GM23338 (cell line): ENCODE data around the gene LOXL3. TPM values are rescaled to one million over a fixed set of nuclear protein-coding genes. Genes with fewer than 3 reads are reported as not detected.
A peak's percentile ranks its signal among the peaks of the same experiment; 100 is the strongest.

Source experiments
- ATAC-seq: fragments of 200-7000 bp; cut with Tn5 transposase; 3 replicates; pipeline ENCODE4 v1.9.1; 2020
- DNase-seq: peaks from one replicate; pipeline ENCODE4 v3.0.0-alpha.2; 2015; ENCODE audit warnings: low spot score
- H2AFZ ChIP-seq: fragments of 200-600 bp; sonication (generic); 2 replicates; pipeline ENCODE4 v1.8.0; 2016; ENCODE audit warnings: antibody characterized with exemption, mild to moderate bottlenecking, moderate library complexity
- H3F3A ChIP-seq: fragments of 200-600 bp; sonication (generic); replicated peaks from 2 replicates; pipeline ENCODE4 v1.8.0; 2017; ENCODE audit warnings: antibody characterized with exemption, mixed run types, low read depth
- H3K27ac ChIP-seq: fragments of 200-600 bp; sonication (generic); 2 replicates; pipeline ENCODE4 v1.6.1; 2016; ENCODE audit warnings: low read depth
- H3K27me3 ChIP-seq: fragments of 200-600 bp; sonication (generic); 2 replicates; pipeline ENCODE4 v1.8.0; 2016; ENCODE audit warnings: mild to moderate bottlenecking, mixed run types, moderate library complexity; ENCODE audit not compliant: insufficient read depth
- H3K36me3 ChIP-seq: fragments of 200-600 bp; sonication (generic); 2 replicates; pipeline ENCODE4 v1.8.0; 2016; ENCODE audit warnings: mild to moderate bottlenecking; ENCODE audit not compliant: insufficient read depth
- H3K4me1 ChIP-seq: fragments of 200-600 bp; sonication (generic); 2 replicates; pipeline ENCODE4 v1.8.0; 2016; ENCODE audit warnings: mild to moderate bottlenecking, moderate library complexity; ENCODE audit not compliant: insufficient read depth
- H3K4me2 ChIP-seq: fragments of 200-600 bp; sonication (generic); 2 replicates; pipeline ENCODE4 v1.7.1; 2017; ENCODE audit warnings: mixed run types
- H3K4me3 ChIP-seq: fragments of 200-600 bp; sonication (generic); 2 replicates; pipeline ENCODE4 v1.6.1; 2016; ENCODE audit warnings: mixed run types
- H3K79me2 ChIP-seq: fragments of 200-600 bp; sonication (generic); replicated peaks from 2 replicates; pipeline ENCODE4 v1.8.0; 2017; ENCODE audit warnings: mild to moderate bottlenecking; ENCODE audit not compliant: insufficient read depth
- H3K9me2 ChIP-seq: fragments of 200-600 bp; sonication (generic); 2 replicates; pipeline ENCODE4 v1.8.0; 2017; ENCODE audit not compliant: insufficient read depth
- H4K20me1 ChIP-seq: fragments of 200-600 bp; sonication (generic); replicated peaks from 2 replicates; pipeline ENCODE4 v1.8.0; 2017; ENCODE audit warnings: mild to moderate bottlenecking; ENCODE audit not compliant: insufficient read depth
- H3K27ac Mint-ChIP-seq: 2 replicates; pipeline ENCODE4 v1.8.0; 2020; ENCODE audit warnings: inconsistent platforms, mild to moderate bottlenecking, moderate library complexity, mixed read lengths
- H3K27me3 Mint-ChIP-seq: 3 replicates; pipeline ENCODE4 v1.8.0; 2022; ENCODE audit warnings: low read depth, mild to moderate bottlenecking, moderate library complexity, mixed read lengths, inconsistent platforms; ENCODE audit not compliant: insufficient read depth, poor library complexity
- H3K36me3 Mint-ChIP-seq: 3 replicates; pipeline ENCODE4 v1.8.0; 2021; ENCODE audit warnings: low read depth, mild to moderate bottlenecking, inconsistent platforms, moderate library complexity, mixed read lengths
- H3K4me1 Mint-ChIP-seq: 3 replicates; pipeline ENCODE4 v1.8.0; 2020; ENCODE audit warnings: mild to moderate bottlenecking, inconsistent platforms, mixed read lengths
- H3K4me3 Mint-ChIP-seq: 3 replicates; pipeline ENCODE4 v1.8.0; 2021; ENCODE audit warnings: moderate library complexity, mild to moderate bottlenecking, inconsistent platforms, mixed read lengths
- H3K9me3 Mint-ChIP-seq: 3 replicates; pipeline ENCODE4 v1.8.0; 2020; ENCODE audit warnings: moderate library complexity, mild to moderate bottlenecking, inconsistent platforms, mixed read lengths
- CREB1 ChIP-seq: fragments of 250-450 bp; sonication (Bioruptor Pico); IDR thresholded peaks from 2 replicates; pipeline ENCODE4 v1.5.0; 2020; ENCODE audit warnings: low read depth, mild to moderate bottlenecking, moderate library complexity
- EZH2 ChIP-seq: fragments of 200-600 bp; sonication (generic); IDR thresholded peaks from one replicate; pipeline ENCODE4 v1.8.0; 2017; ENCODE audit warnings: antibody characterized with exemption, mild to moderate bottlenecking, low read depth; ENCODE audit not compliant: unreplicated experiment
- EZH2phosphoT487 ChIP-seq: fragments of 200-600 bp; sonication (generic); IDR thresholded peaks from one replicate; pipeline ENCODE4 v1.8.1; 2018; ENCODE audit warnings: antibody characterized with exemption; ENCODE audit not compliant: unreplicated experiment
- JUNB ChIP-seq: IDR thresholded peaks from one replicate; pipeline ENCODE4 v1.6.1; 2016; ENCODE audit warnings: antibody characterized with exemption; ENCODE audit not compliant: unreplicated experiment
- NANOG ChIP-seq: IDR thresholded peaks from 2 replicates; pipeline ENCODE4 v1.6.1; 2016; ENCODE audit warnings: antibody characterized with exemption, borderline replicate concordance
- POLR2AphosphoS5 ChIP-seq: IDR thresholded peaks from 2 replicates; pipeline ENCODE4 v1.6.1; 2016; ENCODE audit warnings: antibody characterized with exemption, low read depth
- STAT1 ChIP-seq: IDR thresholded peaks from one replicate; pipeline ENCODE4 v1.6.1; 2016; ENCODE audit warnings: antibody characterized with exemption; ENCODE audit not compliant: unreplicated experiment
- polyA plus RNA-seq: library from polyadenylated mRNA; unstranded; fragments of >200 nt; fragmentation: Nextera tagmentation; extraction: Ambion mirVana; gene quantifications from 2 replicates; pipeline ENCODE4 v1.2.1, GENCODE V29; 2016
- total RNA-seq: library from RNA; depleted of rRNA; stranded (reverse); fragments of >200 nt; shearing (Covaris generic); gene quantifications from 2 replicates; pipeline ENCODE4 v1.2.3, GENCODE V29; 2014
- TF ChIP-seq, protein P1 (sequence below): IDR thresholded peaks from 2 replicates; pipeline ENCODE4 v1.6.1; 2016; ENCODE audit warnings: antibody characterized with exemption

The LOXL3 gene
- total and polyA plus RNA-seq, 2 experiments from 2014 or later, result 4.7 to 14.9 TPM

DNA sequence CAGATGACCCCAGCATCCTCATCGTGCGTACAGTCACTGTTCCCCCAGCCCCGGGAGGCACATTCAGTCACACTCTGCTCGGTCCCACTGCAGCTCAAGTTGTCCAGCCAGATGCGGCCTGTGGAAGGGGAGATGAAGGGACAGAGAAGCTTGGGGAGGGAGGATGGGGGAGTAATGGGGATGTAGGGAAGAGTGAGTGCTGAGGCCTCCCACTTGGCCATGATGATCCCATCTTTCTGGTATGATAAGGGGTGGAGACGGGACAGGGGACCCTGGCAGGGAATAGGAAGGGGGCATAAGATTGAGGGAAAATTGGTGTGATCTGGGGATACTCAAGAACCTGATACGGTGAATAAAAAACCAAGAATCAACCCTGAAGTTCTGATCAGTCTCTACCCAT is 3.5 kb downstream of the LOXL3 start:
- peaks cover 92% of the 10 kb centered on the region for H3K27me3 ChIP-seq

GRCh38 chr2:74548900-74549826 is 4.6 kb downstream of the LOXL3 start:
- peaks cover 3% of the 10 kb centered on the region; the same call in 1 of the 3 replicates for H3K9me3 Mint-ChIP-seq
- Histone ChIP-seq H3K36me3 (no peaks in the 10 kb centered on the region), H3K27ac (no peak overlapping the region), H3F3A (peaks cover 9% of the 10 kb centered on the region), H3K4me3 (peak overlapping the region; percentile 84), H3K79me2 (peaks cover 5% of the 10 kb centered on the region; the same call in 1 of the 2 replicates), H3K27me3 (peaks cover 91% of the 10 kb centered on the region), H4K20me1 (peaks cover 4% of the 10 kb centered on the region; the same call in 1 of the 2 replicates), H3K9me2 (no peaks in the 10 kb centered on the region), H2AFZ (peak overlapping the region; percentile 99), H3K4me2 (peak overlapping the region; percentile 87), H3K4me1 (peaks cover 22% of the 10 kb centered on the region)
- H3K4me3 Mint-ChIP-seq, result peak overlapping the region; percentile 82
- ATAC-seq, result peak; percentile 67
- DNase-seq, result peak; percentile 88
- peaks cover 60% of the 10 kb centered on the region for H3K27me3 Mint-ChIP-seq
- peaks cover 6% of the 10 kb centered on the region; the same call in 1 of the 3 replicates for H3K36me3 Mint-ChIP-seq
- H3K4me1 Mint-ChIP-seq, result peaks cover 26% of the 10 kb centered on the region
- TF ChIP-seq EZH2phosphoT487 (no peak), CREB1 (CRISPR knock-in tag) (0 out of 2 replicates have a peak, but pooled peaks have one; percentile 30), EZH2 (peak; percentile 2), POLR2AphosphoS5 (peak; percentile 66; the same call in 1 of the 2 replicates)
- H3K27ac Mint-ChIP-seq, result no peak overlapping the region

More for the DNA sequence above, 3.5 kb downstream of the LOXL3 start:
- peaks cover 3% of the 10 kb centered on the region; the same call in 1 of the 3 replicates for H3K9me3 Mint-ChIP-seq
- H3K4me2 ChIP-seq, result peak overlapping the region; percentile 87
- H3K4me1 Mint-ChIP-seq, result peaks cover 26% of the 10 kb centered on the region
- peaks cover 5% of the 10 kb centered on the region; the same call in 1 of the 2 replicates for H3K79me2 ChIP-seq
- H3F3A ChIP-seq, result peaks cover 9% of the 10 kb centered on the region
- peaks cover 4% of the 10 kb centered on the region; the same call in 1 of the 2 replicates for H4K20me1 ChIP-seq
- H2AFZ ChIP-seq, result no peak overlapping the region
- H3K4me3 ChIP-seq, result peak overlapping the region; percentile 84
- no peaks in the 10 kb centered on the region for H3K36me3 ChIP-seq
- peak overlapping the region; percentile 82 for H3K4me3 Mint-ChIP-seq
- H3K27ac Mint-ChIP-seq, result no peak overlapping the region
- no peak for ATAC-seq
- H3K9me2 ChIP-seq, result no peaks in the 10 kb centered on the region
- H3K27me3 Mint-ChIP-seq, result peaks cover 67% of the 10 kb centered on the region
- peaks cover 22% of the 10 kb centered on the region for H3K4me1 ChIP-seq
- H3K36me3 Mint-ChIP-seq, result peaks cover 6% of the 10 kb centered on the region; the same call in 1 of the 3 replicates
- DNase-seq, result no peak
- no peak overlapping the region for H3K27ac ChIP-seq
- no peak for TF ChIP-seq POLR2AphosphoS5
- TF ChIP-seq, protein P1, sequence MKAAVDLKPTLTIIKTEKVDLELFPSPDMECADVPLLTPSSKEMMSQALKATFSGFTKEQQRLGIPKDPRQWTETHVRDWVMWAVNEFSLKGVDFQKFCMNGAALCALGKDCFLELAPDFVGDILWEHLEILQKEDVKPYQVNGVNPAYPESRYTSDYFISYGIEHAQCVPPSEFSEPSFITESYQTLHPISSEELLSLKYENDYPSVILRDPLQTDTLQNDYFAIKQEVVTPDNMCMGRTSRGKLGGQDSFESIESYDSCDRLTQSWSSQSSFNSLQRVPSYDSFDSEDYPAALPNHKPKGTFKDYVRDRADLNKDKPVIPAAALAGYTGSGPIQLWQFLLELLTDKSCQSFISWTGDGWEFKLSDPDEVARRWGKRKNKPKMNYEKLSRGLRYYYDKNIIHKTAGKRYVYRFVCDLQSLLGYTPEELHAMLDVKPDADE, result no peak
- no peak for TF ChIP-seq EZH2phosphoT487
- TF ChIP-seq EZH2, result no peak
- no peak for TF ChIP-seq JUNB
- TF ChIP-seq STAT1, result no peak
- no peak for TF ChIP-seq NANOG
